Endothelial cell of umbilical vein (primary cell): ENCODE results near the gene VTI1A. TPM values are rescaled to one million over a fixed set of nuclear protein-coding genes. Genes with fewer than 3 reads are reported as not detected.

Source experiments
- BruUV-seq: library from RNA; stranded (reverse); fragments of 400-500 nt; replicated peaks from 2 replicates; lab custom pipeline; 2021; lab: Mats Ljungman, UMichigan
- CTCF ChIA-PET: fragments of 300-600, 350-600 bp; sonication (Branson Sonifier 250); formaldehyde crosslinking; loops from one replicate; lab custom pipeline; 2021; ENCODE audit warnings: antibody characterized with exemption, inconsistent platforms; lab: Charles Lee
- POLR2A ChIA-PET: fragments of 300-600, 350-600 bp; sonication (Branson Sonifier 250); formaldehyde crosslinking; loops from one replicate; lab custom pipeline; 2021; ENCODE audit warnings: antibody characterized with exemption, inconsistent platforms; lab: Charles Lee
- DNase-seq: peaks from one replicate; pipeline ENCODE4 v3.0.0-alpha.2; 2011; ENCODE audit warnings: low read depth, low spot score
- FAIRE-seq: peaks from 2 replicates; lab custom pipeline; 2011; peaks lifted over from hg19 to GRCh38; lab: Jason Lieb, UNC
- H2AFZ ChIP-seq: 2 replicates; pipeline ENCODE4 v1.6.0; 2012; ENCODE audit warnings: low read depth, low read length, control low read depth, inconsistent platforms
- H3K27ac ChIP-seq: 2 replicates; pipeline ENCODE4 v1.5.1; 2011; ENCODE audit warnings: low read depth, mild to moderate bottlenecking, control low read depth, low read length, moderate library complexity; ENCODE audit not compliant: insufficient read depth
- H3K27me3 ChIP-seq, 2 experiments: 2 replicates each; pipeline versions ENCODE4 v1.6.0 to v1.6.1; 2011; ENCODE audit warnings: low read length in 2 of 2, mixed read lengths in 1 of 2; ENCODE audit not compliant: control insufficient read depth in 2 of 2, insufficient read depth in 2 of 2
- H3K36me3 ChIP-seq, 2 experiments: 2 replicates in 1 of 2; 3 replicates in 1 of 2; pipeline ENCODE4 v1.5.1; 2011; ENCODE audit warnings: low read length in 2 of 2, mild to moderate bottlenecking in 1 of 2, moderate library complexity in 1 of 2; ENCODE audit not compliant: control insufficient read depth in 2 of 2, insufficient read depth in 2 of 2; ENCODE audit errors: extremely low read depth in 1 of 2
- H3K4me1 ChIP-seq: 3 replicates; pipeline ENCODE4 v1.5.1; 2011; ENCODE audit warnings: mild to moderate bottlenecking, low read length; ENCODE audit not compliant: control insufficient read depth, insufficient read depth; ENCODE audit errors: extremely low read depth
- H3K4me2 ChIP-seq: 2 replicates; pipeline ENCODE4 v1.6.1; 2011; ENCODE audit warnings: low read length, control low read depth, mixed read lengths; ENCODE audit not compliant: insufficient read depth
- H3K4me3 ChIP-seq, 3 experiments: fragments of 200-600 bp in 1 of 3; sonication (generic), shearing (Covaris generic) in 1 of 3; replicated peaks in 1 of 3; 2 replicates each; pipeline ENCODE4 v1.5.1; 2011 to 2016; ENCODE audit warnings: control low read depth in 3 of 3, low read length in 3 of 3, mild to moderate bottlenecking in 2 of 3, inconsistent platforms in 1 of 3, low read depth in 1 of 3, moderate library complexity in 1 of 3; ENCODE audit not compliant: insufficient read depth in 1 of 3
- H3K79me2 ChIP-seq: 2 replicates; pipeline ENCODE4 v1.6.0; 2012; ENCODE audit warnings: low read length, inconsistent platforms; ENCODE audit not compliant: control insufficient read depth, insufficient read depth
- H3K9ac ChIP-seq: replicated peaks from 2 replicates; pipeline ENCODE3; 2011; ENCODE audit warnings: low read length, control low read depth; ENCODE audit not compliant: insufficient read depth; ENCODE audit errors: extremely low read depth
- H3K9me1 ChIP-seq: replicated peaks from 3 replicates; pipeline ENCODE4 v1.6.0; 2011; ENCODE audit warnings: mild to moderate bottlenecking, low read length; ENCODE audit not compliant: control insufficient read depth, insufficient read depth; ENCODE audit errors: extremely low read depth
- H3K9me3 ChIP-seq: replicated peaks from 2 replicates; pipeline ENCODE4 v1.5.1; 2012; ENCODE audit warnings: low read length, inconsistent platforms; ENCODE audit not compliant: control insufficient read depth, insufficient read depth
- H4K20me1 ChIP-seq: replicated peaks from 2 replicates; pipeline ENCODE3; 2011; ENCODE audit warnings: mild to moderate bottlenecking, low read length; ENCODE audit not compliant: control insufficient read depth, insufficient read depth; ENCODE audit errors: extremely low read depth
- EZH2 ChIP-seq: IDR thresholded peaks from 2 replicates; pipeline ENCODE4 v1.6.1; 2012; ENCODE audit warnings: borderline replicate concordance, low read depth, mild to moderate bottlenecking, moderate library complexity, low read length, inconsistent platforms; ENCODE audit not compliant: severe bottlenecking
- FOS ChIP-seq: IDR thresholded peaks from 2 replicates; pipeline ENCODE4 v1.6.1; 2011; ENCODE audit warnings: mild to moderate bottlenecking, low read length, moderate library complexity, borderline replicate concordance; ENCODE audit not compliant: insufficient read depth
- GATA2 ChIP-seq: IDR thresholded peaks from 2 replicates; pipeline ENCODE4 v1.7.0; 2011; ENCODE audit warnings: low read depth, mild to moderate bottlenecking, moderate library complexity, mixed read lengths, low read length; ENCODE audit not compliant: insufficient read length, insufficient read depth
- JUN ChIP-seq: IDR thresholded peaks from 2 replicates; pipeline ENCODE4 v1.6.1; 2011; ENCODE audit warnings: borderline replicate concordance, low read depth; ENCODE audit not compliant: insufficient read length, insufficient read depth
- MAX ChIP-seq: IDR thresholded peaks from 2 replicates; pipeline ENCODE4 v1.6.1; 2011; ENCODE audit not compliant: insufficient read depth, insufficient read length
- MYC ChIP-seq: IDR thresholded peaks from one replicate; pipeline ENCODE4 v1.6.1; 2011; ENCODE audit warnings: mild to moderate bottlenecking, low read depth, low read length
- POLR2A ChIP-seq: IDR thresholded peaks from 2 replicates; pipeline ENCODE4 v1.6.1; 2012; ENCODE audit warnings: low read depth, mild to moderate bottlenecking, control low read depth, low read length
- POLR2AphosphoS5 ChIP-seq: IDR thresholded peaks from 2 replicates; pipeline ENCODE4 v1.6.1; 2012; ENCODE audit warnings: low read depth, mild to moderate bottlenecking, control low read depth, low read length, moderate library complexity; ENCODE audit not compliant: insufficient read depth
- dilution Hi-C: fragments of 300-500 bp; cut with MboI; formaldehyde crosslinking; loops from one replicate; pipeline ENCODE4 v1.15.0; 2019; ENCODE audit warnings: low sequenced_read_pairs; ENCODE audit not compliant: extremely low pct_ligation_motif_present
- intact Hi-C: fragments of 100-400 bp; cut with micrococcal nuclease; formaldehyde crosslinking; loops from one replicate; pipeline ENCODE4 v1.10.0; 2022
- polyA plus RNA-seq, 4 experiments: library from polyadenylated mRNA; depleted of rRNA in 3 of 4; stranded (reverse) in 3 of 4; unstranded in 1 of 4; fragments of >200 nt; gene quantifications; 2 replicates each; pipeline versions ENCODE4 v1.2.1 to v1.2.3, GENCODE V29; 2011 to 2012; ENCODE audit warnings: missing spikeins in 1 of 4
- total RNA-seq: library from RNA; stranded (reverse); gene quantifications from 2 replicates; pipeline ENCODE4 v1.2.3, GENCODE V29; 2021
- TF ChIP-seq, protein P1 (sequence below), 2 donors: IDR thresholded peaks; 1 replicate in 1 of 2; 2 replicates in 1 of 2; pipeline ENCODE4 v1.5.1; 2011; ENCODE audit warnings: low read length in 2 of 2, mild to moderate bottlenecking in 2 of 2, moderate library complexity in 2 of 2, control low read depth in 1 of 2, inconsistent platforms in 1 of 2, low read depth in 1 of 2; ENCODE audit not compliant: insufficient read depth in 1 of 2; ENCODE audit errors: extremely low read depth in 1 of 2

The VTI1A gene
- total and polyA plus RNA-seq, 2 donors (not counting 3 experiments of a cell fraction or from before 2014, with no cell fraction given): 10.8 to 35.6 TPM

DNA sequence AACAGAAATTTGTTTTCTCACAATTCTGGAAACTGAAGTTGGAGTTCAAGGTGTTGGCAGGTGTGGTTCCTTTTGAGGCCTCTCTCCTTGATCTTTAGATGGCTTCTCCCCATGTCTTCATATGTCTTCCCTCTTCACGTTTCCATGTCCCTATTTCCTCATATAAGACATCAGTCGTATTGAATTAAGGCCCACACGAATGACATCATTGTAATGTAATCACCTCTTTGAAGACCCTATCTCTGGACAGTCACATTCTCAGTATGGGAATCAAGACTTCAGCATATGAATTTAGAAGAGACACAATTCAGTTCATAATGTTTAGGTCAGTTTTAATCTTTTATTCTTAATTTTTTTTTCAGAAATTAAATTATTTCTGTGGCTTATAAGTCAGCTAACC lies 19.8 kb downstream of the VTI1A start:
- POLR2A ChIA-PET: no interaction called here
- CTCF ChIA-PET: interaction anchor here (1.0 to 1.5 kb wide), 5 partner anchors 9 to 283 kb away, joined by 3 read pairs; partner anchors contain the start of gene GPAM
- Histone ChIP-seq H3K9ac (no peak overlapping the region), H3K9me1 (no peaks in the 10 kb centered on the region), H4K20me1 (no peaks in the 10 kb centered on the region), H2AFZ (no peak overlapping the region), H3K27ac (no peak overlapping the region), H3K4me3 (no peak overlapping the region), H3K79me2 (no peaks in the 10 kb centered on the region), H3K4me2 (no peak overlapping the region), H3K9me3 (no peaks in the 10 kb centered on the region), H3K27me3 (no peaks in the 10 kb centered on the region), H3K4me1 (no peaks in the 10 kb centered on the region), H3K36me3 (peaks cover 0 to 6% of the 10 kb centered on the region in 2 experiments)
- DNase-seq: no peak
- no peak for TF ChIP-seq GATA2
- no peak for TF ChIP-seq MAX
- TF ChIP-seq, protein P1, sequence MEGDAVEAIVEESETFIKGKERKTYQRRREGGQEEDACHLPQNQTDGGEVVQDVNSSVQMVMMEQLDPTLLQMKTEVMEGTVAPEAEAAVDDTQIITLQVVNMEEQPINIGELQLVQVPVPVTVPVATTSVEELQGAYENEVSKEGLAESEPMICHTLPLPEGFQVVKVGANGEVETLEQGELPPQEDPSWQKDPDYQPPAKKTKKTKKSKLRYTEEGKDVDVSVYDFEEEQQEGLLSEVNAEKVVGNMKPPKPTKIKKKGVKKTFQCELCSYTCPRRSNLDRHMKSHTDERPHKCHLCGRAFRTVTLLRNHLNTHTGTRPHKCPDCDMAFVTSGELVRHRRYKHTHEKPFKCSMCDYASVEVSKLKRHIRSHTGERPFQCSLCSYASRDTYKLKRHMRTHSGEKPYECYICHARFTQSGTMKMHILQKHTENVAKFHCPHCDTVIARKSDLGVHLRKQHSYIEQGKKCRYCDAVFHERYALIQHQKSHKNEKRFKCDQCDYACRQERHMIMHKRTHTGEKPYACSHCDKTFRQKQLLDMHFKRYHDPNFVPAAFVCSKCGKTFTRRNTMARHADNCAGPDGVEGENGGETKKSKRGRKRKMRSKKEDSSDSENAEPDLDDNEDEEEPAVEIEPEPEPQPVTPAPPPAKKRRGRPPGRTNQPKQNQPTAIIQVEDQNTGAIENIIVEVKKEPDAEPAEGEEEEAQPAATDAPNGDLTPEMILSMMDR (IDR thresholded peaks at IDR 0.05; ENCODE audit: extremely low read depth in 1 of 2, insufficient read depth in 1 of 2, low read depth in 1 of 2, low read length in 2 of 2): no peak
- no peak for TF ChIP-seq MYC
- no peak for TF ChIP-seq POLR2AphosphoS5
- TF ChIP-seq EZH2: no peak
- no peak for TF ChIP-seq FOS
- TF ChIP-seq JUN: no peak
- TF ChIP-seq POLR2A: no peak
- no peak for FAIRE-seq
- dilution Hi-C loops: no loop called here
- no TSS peak for BruUV-seq
- intact Hi-C loops: no loop called here
